Neuron (in vitro differentiated cells): ENCODE results near the gene MRFAP1L1.

Experiments
- H2AFZ ChIP-seq: one replicate; pipeline ENCODE4 v1.6.1; 2013; ENCODE audit warnings: low read depth, mild to moderate bottlenecking, inconsistent platforms, low read length, moderate library complexity
- H3K27me3 ChIP-seq: one replicate; pipeline ENCODE4 v1.6.1; 2013; ENCODE audit warnings: low read length; ENCODE audit not compliant: insufficient read depth
- H3K36me3 ChIP-seq: one replicate; pipeline ENCODE4 v1.6.1; 2013; ENCODE audit warnings: low read length; ENCODE audit not compliant: insufficient read depth
- H3K4me1 ChIP-seq: one replicate; pipeline ENCODE4 v1.6.1; 2013; ENCODE audit warnings: low read length; ENCODE audit not compliant: insufficient read depth
- H3K4me3 ChIP-seq: 2 replicates; pipeline ENCODE4 v1.5.1; 2013; ENCODE audit warnings: mild to moderate bottlenecking, low read length, moderate library complexity
- H3K9me3 ChIP-seq: one replicate; pipeline ENCODE4 v1.6.1; 2013; ENCODE audit warnings: low read length

Gene MRFAP1L1

GRCh38 chr4:6748286-6748685 lies 38.6 kb upstream of the MRFAP1L1 start:
- Histone ChIP-seq H3K4me1 (peaks cover 12% of the 10 kb centered on the region), H2AFZ (no peak overlapping the region), H3K27me3 (no peaks in the 10 kb centered on the region), H3K4me3 (no peak overlapping the region), H3K36me3 (no peaks in the 10 kb centered on the region), H3K9me3 (no peaks in the 10 kb centered on the region)

GRCh38 chr4:6747294-6748051 lies 37.8 kb upstream of the MRFAP1L1 start:
- H2AFZ ChIP-seq, result no peak overlapping the region
- no peaks in the 10 kb centered on the region for H3K9me3 ChIP-seq
- H3K4me1 ChIP-seq, result peaks cover 12% of the 10 kb centered on the region
- H3K36me3 ChIP-seq, result no peaks in the 10 kb centered on the region
- no peaks in the 10 kb centered on the region for H3K27me3 ChIP-seq
- no peak overlapping the region for H3K4me3 ChIP-seq

- Histone ChIP-seq H3K4me1 (peaks cover 12% of the 10 kb centered on the region), H3K36me3 (no peaks in the 10 kb centered on the region), H3K4me3 (no peak overlapping the region), H3K27me3 (no peaks in the 10 kb centered on the region), H2AFZ (no peak overlapping the region), H3K9me3 (no peaks in the 10 kb centered on the region)
Measured at GRCh38 chr4:6746721-6747293, 37.1 kb upstream of the MRFAP1L1 start.

GRCh38 chr4:6742989-6743388 lies 33.3 kb upstream of the MRFAP1L1 start:
- Histone ChIP-seq H3K9me3 (no peaks in the 10 kb centered on the region), H3K36me3 (no peaks in the 10 kb centered on the region), H3K4me1 (peaks cover 2% of the 10 kb centered on the region), H3K27me3 (no peaks in the 10 kb centered on the region), H2AFZ (no peak overlapping the region), H3K4me3 (no peak overlapping the region)

- Histone ChIP-seq H3K4me3 (no peak overlapping the region), H3K36me3 (no peaks in the 10 kb centered on the region), H3K4me1 (no peaks in the 10 kb centered on the region), H3K27me3 (no peaks in the 10 kb centered on the region), H3K9me3 (no peaks in the 10 kb centered on the region), H2AFZ (no peak overlapping the region)
Measured at GRCh38 chr4:6742507-6742906, 32.8 kb upstream of the MRFAP1L1 start.

GRCh38 chr4:6740347-6740746 lies 30.7 kb upstream of the MRFAP1L1 start:
- H3K36me3 ChIP-seq, result no peaks in the 10 kb centered on the region
- no peak overlapping the region for H3K4me3 ChIP-seq
- H2AFZ ChIP-seq, result no peak overlapping the region
- H3K27me3 ChIP-seq, result no peaks in the 10 kb centered on the region
- no peaks in the 10 kb centered on the region for H3K4me1 ChIP-seq
- no peaks in the 10 kb centered on the region for H3K9me3 ChIP-seq

GRCh38 chr4:6739920-6740319 lies 30.3 kb upstream of the MRFAP1L1 start:
- H3K4me1 ChIP-seq, result no peaks in the 10 kb centered on the region
- H3K9me3 ChIP-seq, result no peaks in the 10 kb centered on the region
- no peaks in the 10 kb centered on the region for H3K27me3 ChIP-seq
- no peak overlapping the region for H3K4me3 ChIP-seq
- H2AFZ ChIP-seq, result no peak overlapping the region
- H3K36me3 ChIP-seq, result no peaks in the 10 kb centered on the region

- H3K27me3 ChIP-seq, result no peaks in the 10 kb centered on the region
- no peaks in the 10 kb centered on the region for H3K36me3 ChIP-seq
- no peaks in the 10 kb centered on the region for H3K4me1 ChIP-seq
- H2AFZ ChIP-seq, result no peak overlapping the region
- H3K9me3 ChIP-seq, result peaks cover 4% of the 10 kb centered on the region
- H3K4me3 ChIP-seq, result no peak overlapping the region
Measured at GRCh38 chr4:6734165-6734786, 24.6 kb upstream of the MRFAP1L1 start.

GRCh38 chr4:6733358-6734164 lies 23.9 kb upstream of the MRFAP1L1 start:
- Histone ChIP-seq H3K27me3 (no peaks in the 10 kb centered on the region), H3K9me3 (peaks cover 4% of the 10 kb centered on the region)

GRCh38 chr4:6732441-6733357 lies 23.0 kb upstream of the MRFAP1L1 start:
- H3K4me1 ChIP-seq, result peaks cover 6% of the 10 kb centered on the region
- no peaks in the 10 kb centered on the region for H3K27me3 ChIP-seq
- peaks cover 4% of the 10 kb centered on the region for H3K9me3 ChIP-seq
- no peaks in the 10 kb centered on the region for H3K36me3 ChIP-seq
- no peak overlapping the region for H3K4me3 ChIP-seq
- no peak overlapping the region for H2AFZ ChIP-seq

More at GRCh38 chr4:6733358-6734164, 23.9 kb upstream of the MRFAP1L1 start:
- no peak overlapping the region for H2AFZ ChIP-seq
- H3K36me3 ChIP-seq, result no peaks in the 10 kb centered on the region
- no peak overlapping the region for H3K4me3 ChIP-seq
- no peaks in the 10 kb centered on the region for H3K4me1 ChIP-seq

- no peaks in the 10 kb centered on the region for H3K36me3 ChIP-seq
- no peak overlapping the region for H2AFZ ChIP-seq
- peaks cover 8% of the 10 kb centered on the region for H3K4me1 ChIP-seq
- H3K9me3 ChIP-seq, result peaks cover 4% of the 10 kb centered on the region
- H3K4me3 ChIP-seq, result no peak overlapping the region
- H3K27me3 ChIP-seq, result no peaks in the 10 kb centered on the region
Measured at GRCh38 chr4:6731780-6732179, 22.1 kb upstream of the MRFAP1L1 start.

GRCh38 chr4:6731318-6731675 lies 21.6 kb upstream of the MRFAP1L1 start:
- H3K27me3 ChIP-seq, result no peaks in the 10 kb centered on the region
- H3K9me3 ChIP-seq, result peaks cover 4% of the 10 kb centered on the region
- H3K4me3 ChIP-seq, result no peak overlapping the region
- no peak overlapping the region for H2AFZ ChIP-seq
- H3K4me1 ChIP-seq, result peaks cover 11% of the 10 kb centered on the region
- no peaks in the 10 kb centered on the region for H3K36me3 ChIP-seq
